ENCODE measurements around the gene CDK16. TPM values are rescaled to one million over a fixed set of nuclear protein-coding genes. Genes with fewer than 3 reads are reported as not detected.

Gene CDK16
- total and polyA plus RNA-seq, 9 of the 15 experiments (the other 6 are each of a cell fraction or from before 2014, with no cell fraction given) = 3.9 to 104 (median 57.5) TPM

DNA sequence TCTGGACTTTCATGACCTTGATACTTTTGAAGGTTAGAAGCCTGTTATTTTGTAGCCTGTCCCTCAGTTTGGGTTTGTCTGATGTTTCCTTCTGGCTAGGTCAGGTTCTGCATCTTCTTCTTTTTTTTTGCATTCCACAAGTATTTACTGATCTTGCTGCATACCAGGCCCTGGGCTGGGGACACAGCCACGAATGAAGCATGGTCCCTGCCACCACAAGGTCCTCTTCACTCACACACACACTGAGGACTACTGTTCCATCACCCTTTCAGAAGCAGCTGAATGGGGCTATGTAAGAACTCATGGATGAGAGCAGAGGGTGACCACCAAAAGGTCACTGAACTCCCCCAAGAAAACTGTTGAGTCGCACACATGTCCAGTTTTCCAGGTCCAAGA, 53.5 kb downstream of the CDK16 start:
- no peak overlapping the region for H3K4me2 ChIP-seq (ENCODE audit: insufficient read depth, low read length)
- H3K27ac ChIP-seq (ENCODE audit: extremely low read depth, low read depth, low read length) = no peak overlapping the region
- no peaks in the 10 kb centered on the region for H3K4me1 ChIP-seq (replicated peaks in 1 of 2; ENCODE audit: control insufficient read depth in 2 of 2, insufficient read depth in 2 of 2, low read length in 2 of 2)
- intact Hi-C loops (cut with micrococcal nuclease) (no loop called here), in situ Hi-C loops (cut with MboI) (no loop called here)
- no peaks in the 10 kb centered on the region for H3K36me3 ChIP-seq (ENCODE audit: control insufficient read depth, insufficient read depth, low read length)
- ATAC-seq (no peak), DNase-seq (ENCODE audit: extremely low read depth in 1 of 4, low spot score in 3 of 4) (no peak), FAIRE-seq (no peak)
- BruUV-seq (replicated peaks) = no TSS peak
- no peaks in the 10 kb centered on the region for H3K9me3 ChIP-seq (replicated peaks; ENCODE audit: control insufficient read depth, insufficient read depth, low read depth, low read length)
- ChIA-PET POLR2A (no interaction called here), CTCF (ENCODE audit: low intra/inter-chr PET ratio) (no interaction called here)
- no peaks in the 10 kb centered on the region for H3K79me2 ChIP-seq (ENCODE audit: control insufficient read depth, insufficient read depth, low read length)
- WGBS (ENCODE audit: insufficient coverage, low coverage, missing lambda C conversion rate) = 0% methylated on average over 2 of the region's 2 CpGs
- no peak overlapping the region for H2AFZ ChIP-seq (ENCODE audit: low read depth, low read length)
- no peak overlapping the region for H3K9ac ChIP-seq (ENCODE audit: insufficient read depth in 1 of 2, low read depth in 2 of 2, low read length in 2 of 2)
- H3K9me1 ChIP-seq (ENCODE audit: control insufficient read depth, insufficient read depth, low read length) = no peaks in the 10 kb centered on the region
- no peaks in the 10 kb centered on the region for H4K20me1 ChIP-seq (replicated peaks; ENCODE audit: control insufficient read depth, insufficient read depth, low read length)
- H3K4me3 ChIP-seq = no peak overlapping the region
- peaks cover 2 to 18% of the 10 kb centered on the region in 2 experiments; a peak in 3 of 5 replicates for H3K27me3 ChIP-seq (ENCODE audit: control insufficient read depth in 2 of 2, insufficient read depth in 2 of 2, low read length in 2 of 2)
- TF ChIP-seq ZNF217 (CRISPR knock-in tag; IDR thresholded peaks at IDR 0.05) (no peak), CHD1 (IDR thresholded peaks at IDR 0.05; ENCODE audit: low read length) (no peak), KLF16 (IDR thresholded peaks at IDR 0.05) (no peak), MCM2 (IDR thresholded peaks at IDR 0.05; ENCODE audit: low read depth) (no peak), ZNF668 (CRISPR knock-in tag; IDR thresholded peaks at IDR 0.05) (no peak), RCOR1 (IDR thresholded peaks at IDR 0.05; ENCODE audit: borderline replicate concordance in 1 of 2, low read depth in 2 of 2, low read length in 2 of 2) (no peak), NFATC3 (IDR thresholded peaks at IDR 0.05) (no peak), ETV1 (tag; conservative IDR thresholded peaks at IDR 0.05; ENCODE audit: low read depth) (no peak), ZNF436 (CRISPR knock-in tag; IDR thresholded peaks at IDR 0.05) (no peak)
- TF ChIP-seq, protein P1, sequence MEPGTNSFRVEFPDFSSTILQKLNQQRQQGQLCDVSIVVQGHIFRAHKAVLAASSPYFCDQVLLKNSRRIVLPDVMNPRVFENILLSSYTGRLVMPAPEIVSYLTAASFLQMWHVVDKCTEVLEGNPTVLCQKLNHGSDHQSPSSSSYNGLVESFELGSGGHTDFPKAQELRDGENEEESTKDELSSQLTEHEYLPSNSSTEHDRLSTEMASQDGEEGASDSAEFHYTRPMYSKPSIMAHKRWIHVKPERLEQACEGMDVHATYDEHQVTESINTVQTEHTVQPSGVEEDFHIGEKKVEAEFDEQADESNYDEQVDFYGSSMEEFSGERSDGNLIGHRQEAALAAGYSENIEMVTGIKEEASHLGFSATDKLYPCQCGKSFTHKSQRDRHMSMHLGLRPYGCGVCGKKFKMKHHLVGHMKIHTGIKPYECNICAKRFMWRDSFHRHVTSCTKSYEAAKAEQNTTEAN (CRISPR knock-in tag; IDR thresholded peaks at IDR 0.05) = no peak
- TF ChIP-seq, protein P2, sequence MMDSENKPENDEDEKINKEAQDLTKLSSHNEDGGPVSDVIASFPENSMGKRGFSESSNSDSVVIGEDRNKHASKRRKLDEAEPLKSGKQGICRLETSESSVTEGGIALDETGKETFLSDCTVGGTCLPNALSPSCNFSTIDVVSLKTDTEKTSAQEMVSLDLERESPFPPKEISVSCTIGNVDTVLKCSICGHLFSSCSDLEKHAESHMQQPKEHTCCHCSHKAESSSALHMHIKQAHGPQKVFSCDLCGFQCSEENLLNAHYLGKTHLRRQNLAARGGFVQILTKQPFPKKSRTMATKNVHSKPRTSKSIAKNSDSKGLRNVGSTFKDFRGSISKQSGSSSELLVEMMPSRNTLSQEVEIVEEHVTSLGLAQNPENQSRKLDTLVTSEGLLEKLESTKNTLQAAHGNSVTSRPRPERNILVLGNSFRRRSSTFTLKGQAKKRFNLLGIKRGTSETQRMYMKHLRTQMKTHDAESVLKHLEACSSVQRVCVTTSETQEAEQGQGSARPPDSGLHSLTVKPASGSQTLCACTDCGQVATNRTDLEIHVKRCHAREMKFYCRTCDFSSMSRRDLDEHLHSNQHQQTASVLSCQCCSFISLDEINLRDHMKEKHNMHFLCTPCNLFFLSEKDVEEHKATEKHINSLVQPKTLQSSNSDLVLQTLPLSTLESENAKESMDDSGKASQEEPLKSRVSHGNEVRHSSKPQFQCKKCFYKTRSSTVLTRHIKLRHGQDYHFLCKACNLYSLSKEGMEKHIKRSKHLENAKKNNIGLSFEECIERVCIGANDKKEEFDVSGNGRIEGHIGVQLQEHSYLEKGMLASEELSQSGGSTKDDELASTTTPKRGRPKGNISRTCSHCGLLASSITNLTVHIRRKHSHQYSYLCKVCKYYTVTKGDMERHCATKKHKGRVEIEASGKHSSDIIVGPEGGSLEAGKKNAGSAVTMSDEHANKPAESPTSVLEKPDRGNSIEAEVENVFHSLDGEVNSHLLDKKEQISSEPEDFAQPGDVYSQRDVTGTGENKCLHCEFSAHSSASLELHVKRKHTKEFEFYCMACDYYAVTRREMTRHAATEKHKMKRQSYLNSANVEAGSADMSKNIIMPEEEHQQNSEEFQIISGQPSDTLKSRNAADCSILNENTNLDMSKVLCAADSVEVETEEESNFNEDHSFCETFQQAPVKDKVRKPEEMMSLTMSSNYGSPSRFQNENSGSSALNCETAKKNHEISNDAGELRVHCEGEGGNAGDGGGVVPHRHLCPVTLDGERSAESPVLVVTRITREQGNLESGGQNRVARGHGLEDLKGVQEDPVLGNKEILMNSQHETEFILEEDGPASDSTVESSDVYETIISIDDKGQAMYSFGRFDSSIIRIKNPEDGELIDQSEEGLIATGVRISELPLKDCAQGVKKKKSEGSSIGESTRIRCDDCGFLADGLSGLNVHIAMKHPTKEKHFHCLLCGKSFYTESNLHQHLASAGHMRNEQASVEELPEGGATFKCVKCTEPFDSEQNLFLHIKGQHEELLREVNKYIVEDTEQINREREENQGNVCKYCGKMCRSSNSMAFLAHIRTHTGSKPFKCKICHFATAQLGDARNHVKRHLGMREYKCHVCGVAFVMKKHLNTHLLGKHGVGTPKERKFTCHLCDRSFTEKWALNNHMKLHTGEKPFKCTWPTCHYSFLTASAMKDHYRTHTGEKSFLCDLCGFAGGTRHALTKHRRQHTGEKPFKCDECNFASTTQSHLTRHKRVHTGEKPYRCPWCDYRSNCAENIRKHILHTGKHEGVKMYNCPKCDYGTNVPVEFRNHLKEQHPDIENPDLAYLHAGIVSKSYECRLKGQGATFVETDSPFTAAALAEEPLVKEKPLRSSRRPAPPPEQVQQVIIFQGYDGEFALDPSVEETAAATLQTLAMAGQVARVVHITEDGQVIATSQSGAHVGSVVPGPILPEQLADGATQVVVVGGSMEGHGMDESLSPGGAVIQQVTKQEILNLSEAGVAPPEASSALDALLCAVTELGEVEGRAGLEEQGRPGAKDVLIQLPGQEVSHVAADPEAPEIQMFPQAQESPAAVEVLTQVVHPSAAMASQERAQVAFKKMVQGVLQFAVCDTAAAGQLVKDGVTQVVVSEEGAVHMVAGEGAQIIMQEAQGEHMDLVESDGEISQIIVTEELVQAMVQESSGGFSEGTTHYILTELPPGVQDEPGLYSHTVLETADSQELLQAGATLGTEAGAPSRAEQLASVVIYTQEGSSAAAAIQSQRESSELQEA (IDR thresholded peaks at IDR 0.05; ENCODE audit: low read depth) = no peak
- TF ChIP-seq, protein P3, sequence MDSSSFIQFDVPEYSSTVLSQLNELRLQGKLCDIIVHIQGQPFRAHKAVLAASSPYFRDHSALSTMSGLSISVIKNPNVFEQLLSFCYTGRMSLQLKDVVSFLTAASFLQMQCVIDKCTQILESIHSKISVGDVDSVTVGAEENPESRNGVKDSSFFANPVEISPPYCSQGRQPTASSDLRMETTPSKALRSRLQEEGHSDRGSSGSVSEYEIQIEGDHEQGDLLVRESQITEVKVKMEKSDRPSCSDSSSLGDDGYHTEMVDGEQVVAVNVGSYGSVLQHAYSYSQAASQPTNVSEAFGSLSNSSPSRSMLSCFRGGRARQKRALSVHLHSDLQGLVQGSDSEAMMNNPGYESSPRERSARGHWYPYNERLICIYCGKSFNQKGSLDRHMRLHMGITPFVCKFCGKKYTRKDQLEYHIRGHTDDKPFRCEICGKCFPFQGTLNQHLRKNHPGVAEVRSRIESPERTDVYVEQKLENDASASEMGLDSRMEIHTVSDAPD (CRISPR knock-in tag; IDR thresholded peaks at IDR 0.05) = no peak
